ENCODE results near the gene ELK3.

- no peak for TF ChIP-seq ZNF274 (IDR thresholded peaks at IDR 0.05; ENCODE audit: borderline replicate concordance, extremely low read depth, low read length)
- TF ChIP-seq CREB1 (IDR thresholded peaks at IDR 0.05) = no peak
These were observed 16.3 kb downstream of the ELK3 start for GRCh38 chr12:96210376-96211055.
